HG03108 (cell line): ENCODE data around the gene FARS2.

Experiments used
- ATAC-seq: cut with Tn5 transposase; IDR thresholded peaks from one replicate; pipeline ENCODE4 v1.9.1; 2021; ENCODE audit warnings: moderate library complexity; ENCODE audit not compliant: unreplicated experiment

FARS2 gene

DNA sequence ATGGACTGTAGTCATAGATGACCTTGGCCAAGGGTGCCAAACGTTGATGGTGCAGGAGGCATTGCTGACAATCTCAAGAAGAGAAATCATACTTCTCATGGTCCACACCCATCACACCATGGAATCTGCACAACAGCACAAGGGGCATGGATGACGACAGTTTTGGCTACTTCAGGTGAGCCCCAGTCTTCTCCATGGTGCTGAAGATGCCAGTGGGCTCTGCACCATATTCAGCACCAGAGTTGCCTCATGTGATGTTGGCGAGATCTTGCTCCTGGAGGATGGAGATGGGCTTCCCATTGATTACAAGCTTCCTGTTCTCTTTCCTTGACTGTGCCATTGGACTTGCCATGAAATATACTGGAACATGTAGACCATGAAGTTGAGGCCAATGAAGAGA is 556.6 kb downstream of the FARS2 start:
- no peak for ATAC-seq

DNA sequence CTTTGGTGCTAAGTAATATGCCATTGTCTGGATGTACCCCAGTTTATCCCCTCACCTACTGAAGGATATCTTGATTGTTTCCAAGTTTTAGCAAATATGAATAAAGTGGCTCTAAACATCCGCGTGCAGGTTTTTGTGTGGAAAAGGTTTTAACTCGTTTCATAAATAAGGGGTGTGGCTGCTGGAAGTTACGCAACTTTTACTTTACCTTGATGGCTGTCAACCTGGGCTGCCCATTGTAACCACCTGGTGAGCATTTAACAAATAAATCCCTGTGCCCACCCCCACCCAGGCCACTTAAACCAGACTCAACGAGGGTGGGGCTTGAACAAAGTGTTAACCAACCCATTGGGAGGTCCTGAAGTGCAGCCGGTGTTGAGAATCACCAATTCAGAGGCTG is 557.6 kb downstream of the FARS2 start:
- ATAC-seq = no peak
